SHP77 treated with DMSO at 0.1 percent for 48 hours (cell line): ENCODE measurements around the gene PLVAP.

Experiments
- DNase-seq: peaks from one replicate; lab custom pipeline; 2025; lab: John Stamatoyannopoulos, UW

PLVAP gene

DNA sequence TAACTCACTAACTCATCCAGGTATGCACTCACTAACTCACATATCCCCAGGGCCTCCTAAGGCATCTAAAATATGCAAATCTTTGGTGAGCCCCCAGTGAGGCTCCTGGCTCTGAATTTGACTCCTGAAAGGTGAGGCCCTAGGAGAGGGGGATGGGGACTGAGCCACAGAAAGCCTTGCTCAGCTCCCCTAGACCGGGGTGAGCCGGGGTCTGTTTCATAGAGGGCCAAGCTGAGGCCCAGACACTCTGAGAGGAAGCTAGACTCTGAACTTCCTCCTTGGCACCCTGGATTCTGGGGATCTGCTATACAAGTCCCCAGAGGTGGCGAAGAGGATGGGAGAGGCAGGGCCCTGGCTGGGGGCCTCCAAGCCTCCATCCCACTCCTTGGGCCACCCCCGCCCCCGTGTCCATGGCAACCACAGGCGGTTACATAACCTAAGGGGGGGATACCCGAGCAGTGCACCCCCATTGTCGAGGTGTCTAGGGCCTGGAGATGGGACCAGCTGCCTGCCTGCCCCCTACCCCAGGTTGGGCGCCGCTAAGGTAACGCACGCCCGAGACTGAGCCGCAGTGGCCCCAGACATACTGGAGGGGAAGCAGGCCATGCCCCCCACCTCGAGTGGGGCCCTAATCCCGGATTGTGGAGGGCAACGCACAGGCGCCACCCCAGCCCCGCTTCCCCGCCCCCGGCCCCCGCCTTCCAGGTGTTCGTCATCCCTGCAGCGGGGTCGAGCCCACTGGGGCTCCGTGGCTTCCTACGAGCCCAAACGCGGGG is 74.6 kb downstream of the PLVAP start:
- no peak for DNase-seq
